IPS-18c (cell line): ENCODE data around the gene NPPB.

ENCODE experiments used
- H3K4me3 ChIP-seq: 2 replicates; pipeline ENCODE4 v1.7.0; 2013; ENCODE audit warnings: low read depth, mild to moderate bottlenecking, low read length, moderate library complexity; ENCODE audit not compliant: insufficient read depth
- H3K9me3 ChIP-seq: one replicate; pipeline ENCODE4 v1.6.1; 2013; ENCODE audit warnings: mild to moderate bottlenecking, low read length, moderate library complexity; ENCODE audit not compliant: control insufficient read depth, insufficient read depth

The NPPB gene

GRCh38 chr1:11869650-11870207, 11.0 kb upstream of the NPPB start:
- no peak overlapping the region for H3K4me3 ChIP-seq
- no peaks in the 10 kb centered on the region for H3K9me3 ChIP-seq

- H3K4me3 ChIP-seq, result no peak overlapping the region
- no peaks in the 10 kb centered on the region for H3K9me3 ChIP-seq
Measured at GRCh38 chr1:11869104-11869503, 10.4 kb upstream of the NPPB start.

GRCh38 chr1:11868331-11868980, 9.7 kb upstream of the NPPB start:
- no peak overlapping the region for H3K4me3 ChIP-seq
- H3K9me3 ChIP-seq, result no peaks in the 10 kb centered on the region

- no peaks in the 10 kb centered on the region for H3K9me3 ChIP-seq
- no peak overlapping the region for H3K4me3 ChIP-seq
Measured at GRCh38 chr1:11862890-11863289, 4.1 kb upstream of the NPPB start.

GRCh38 chr1:11860587-11860986, 1.8 kb upstream of the NPPB start:
- Histone ChIP-seq H3K9me3 (no peaks in the 10 kb centered on the region), H3K4me3 (no peak overlapping the region)

GRCh38 chr1:11860083-11860482, 1.3 kb upstream of the NPPB start:
- no peaks in the 10 kb centered on the region for H3K9me3 ChIP-seq
- H3K4me3 ChIP-seq, result no peak overlapping the region

GRCh38 chr1:11858968-11859871, 475 bp upstream of the NPPB start:
- H3K4me3 ChIP-seq, result peak overlapping the region; percentile 51
- no peaks in the 10 kb centered on the region for H3K9me3 ChIP-seq

- H3K4me3 ChIP-seq, result no peak overlapping the region
- no peaks in the 10 kb centered on the region for H3K9me3 ChIP-seq
Measured at GRCh38 chr1:11858158-11858557, 587 bp downstream of the NPPB start.

- Histone ChIP-seq H3K9me3 (no peaks in the 10 kb centered on the region), H3K4me3 (no peak overlapping the region)
Measured at GRCh38 chr1:11857164-11857851, 1.4 kb downstream of the NPPB start.

- no peaks in the 10 kb centered on the region for H3K9me3 ChIP-seq
- H3K4me3 ChIP-seq, result no peak overlapping the region
Measured at GRCh38 chr1:11856698-11857097, 2.0 kb downstream of the NPPB start.

GRCh38 chr1:11855430-11855829, 3.3 kb downstream of the NPPB start:
- H3K9me3 ChIP-seq, result no peaks in the 10 kb centered on the region

GRCh38 chr1:11854519-11854918, 4.2 kb downstream of the NPPB start:
- no peak overlapping the region for H3K4me3 ChIP-seq
- H3K9me3 ChIP-seq, result no peaks in the 10 kb centered on the region

More at GRCh38 chr1:11855430-11855829, 3.3 kb downstream of the NPPB start:
- no peak overlapping the region for H3K4me3 ChIP-seq

GRCh38 chr1:11851180-11851579, 7.6 kb downstream of the NPPB start:
- no peaks in the 10 kb centered on the region for H3K9me3 ChIP-seq

GRCh38 chr1:11850156-11850555, 8.6 kb downstream of the NPPB start:
- no peak overlapping the region for H3K4me3 ChIP-seq
- H3K9me3 ChIP-seq, result no peaks in the 10 kb centered on the region

More at GRCh38 chr1:11851180-11851579, 7.6 kb downstream of the NPPB start:
- H3K4me3 ChIP-seq, result no peak overlapping the region

- no peak overlapping the region for H3K4me3 ChIP-seq
- no peaks in the 10 kb centered on the region for H3K9me3 ChIP-seq
Measured at GRCh38 chr1:11848373-11848700, 10.4 kb downstream of the NPPB start.

- no peak within 1 kb of the TSS for H3K4me3 ChIP-seq
- H3K9me3 ChIP-seq, result no peaks in the 10 kb centered on the region
Measured at GRCh38 chr1:11847667-11848372, 10.9 kb downstream of the NPPB start, which contains the start of gene NPPA. Gene NPPA, minus strand, starts transcription at chr1:11847783. Its CDS starts 99 bp downstream, at chr1:11847684.
